HCT116 (cell line): ENCODE results near the gene BCO2. TPM values are rescaled to one million over a fixed set of nuclear protein-coding genes. Genes with fewer than 3 reads are reported as not detected.

Experiments
- ATAC-seq: fragments of 200-7000 bp; cut with Tn5 transposase; 2 replicates; pipeline ENCODE4 v1.9.1; 2020; ENCODE audit warnings: mild to moderate bottlenecking, moderate library complexity
- BruUV-seq: library from RNA; stranded (reverse); fragments of 400-500 nt; replicated peaks from 2 replicates; lab custom pipeline; 2021; lab: Mats Ljungman, UMichigan
- CTCF ChIA-PET: fragments of 300-600 bp; sonication (Branson Sonifier 250); formaldehyde crosslinking; loops from one replicate; lab custom pipeline; 2021; ENCODE audit warnings: antibody characterized with exemption; lab: Charles Lee
- POLR2A ChIA-PET: fragments of 300-600, 350-600 bp; sonication (Branson Sonifier 250); formaldehyde crosslinking; loops from one replicate; lab custom pipeline; 2021; ENCODE audit warnings: antibody characterized with exemption; lab: Charles Lee
- RAD21 ChIA-PET, 2 experiments: fragments of 300-600 bp; sonication (Branson Sonifier 250); formaldehyde crosslinking; loops; one replicate each; lab custom pipeline; 2023; ENCODE audit warnings: low total read pairs in 2 of 2; ENCODE audit not compliant: uncharacterized antibody in 2 of 2, unreplicated experiment in 2 of 2, low non-redundant PET in 1 of 2; lab: Charles Lee
- DNase-seq: peaks from one replicate; pipeline ENCODE4 v3.0.0-alpha.2; 2010; ENCODE audit warnings: low read depth, low spot score
- H2AFZ ChIP-seq: fragments of 200-600 bp; shearing (Covaris generic), sonication (generic); 2 replicates; pipeline ENCODE4 v1.6.1; 2017; ENCODE audit warnings: low read depth, mixed run types, mixed read lengths, antibody characterized with exemption, low read length; ENCODE audit not compliant: poor library complexity, severe bottlenecking
- H3K27ac ChIP-seq: 2 replicates; pipeline ENCODE4 v1.5.1; 2012; ENCODE audit warnings: low read depth, low read length
- H3K27me3 ChIP-seq: fragments of 200-600 bp; sonication (generic); 2 replicates; pipeline ENCODE4 v1.6.1; 2016; ENCODE audit warnings: mixed run types, low read length, mixed read lengths; ENCODE audit not compliant: insufficient read depth
- H3K36me3 ChIP-seq, 2 experiments: fragments of 200-500 bp in 1 of 2; fragments of 200-600 bp in 1 of 2; sonication (Bioruptor generic) in 1 of 2; sonication (generic) in 1 of 2; 2 replicates each; pipeline versions ENCODE4 v1.5.1 to v1.6.1; 2014 to 2016; ENCODE audit warnings: low read length in 2 of 2, inconsistent platforms in 1 of 2, mixed read lengths in 1 of 2, mixed run types in 1 of 2; ENCODE audit not compliant: insufficient read depth in 2 of 2, control insufficient read depth in 1 of 2
- H3K4me1 ChIP-seq, 2 experiments: fragments of 200-600 bp in 1 of 2; sonication (generic) in 1 of 2; 2 replicates each; pipeline versions ENCODE4 v1.5.1 to v1.6.1; 2012 to 2017; ENCODE audit warnings: low read length in 2 of 2, inconsistent platforms in 1 of 2, mild to moderate bottlenecking in 1 of 2, mixed read lengths in 1 of 2, mixed run types in 1 of 2, moderate library complexity in 1 of 2; ENCODE audit not compliant: insufficient read depth in 2 of 2, control insufficient read depth in 1 of 2
- H3K4me2 ChIP-seq: fragments of 200-600 bp; sonication (generic); 2 replicates; pipeline ENCODE4 v1.6.1; 2017; ENCODE audit warnings: mixed run types, low read length, mixed read lengths
- H3K4me3 ChIP-seq, 2 experiments: fragments of 200-600 bp in 1 of 2; sonication (generic) in 1 of 2; replicated peaks in 1 of 2; 2 replicates each; pipeline ENCODE4 v1.5.1; 2011 to 2016; ENCODE audit warnings: low read length in 2 of 2, control low read depth in 1 of 2, low read depth in 1 of 2, mild to moderate bottlenecking in 1 of 2, mixed read lengths in 1 of 2, mixed run types in 1 of 2
- H3K79me2 ChIP-seq: fragments of 200-600 bp; sonication (generic); 2 replicates; pipeline ENCODE4 v1.6.1; 2017; ENCODE audit warnings: mild to moderate bottlenecking, mixed run types, low read length, moderate library complexity, mixed read lengths; ENCODE audit not compliant: insufficient read depth
- H3K9ac ChIP-seq: fragments of 200-600 bp; sonication (generic); 2 replicates; pipeline ENCODE4 v1.6.1; 2016; ENCODE audit warnings: low read length, mixed read lengths
- H3K9me2 ChIP-seq: fragments of 200-600 bp; sonication (generic), shearing (Covaris generic); 2 replicates; pipeline ENCODE4 v1.6.1; 2017; ENCODE audit warnings: mixed run types, mild to moderate bottlenecking, moderate library complexity; ENCODE audit not compliant: insufficient read depth
- H3K9me3 ChIP-seq, 2 experiments: fragments of 200-500 bp in 1 of 2; fragments of 200-600 bp in 1 of 2; sonication (Bioruptor generic) in 1 of 2; sonication (generic) in 1 of 2; 2 replicates each; pipeline ENCODE4 v1.6.1; 2014 to 2017; ENCODE audit warnings: low read length in 2 of 2, mixed read lengths in 2 of 2, inconsistent platforms in 1 of 2, low read depth in 1 of 2, mild to moderate bottlenecking in 1 of 2, mixed run types in 1 of 2, moderate library complexity in 1 of 2; ENCODE audit not compliant: control insufficient read depth in 1 of 2, insufficient read depth in 1 of 2
- H4K20me1 ChIP-seq: fragments of 200-600 bp; sonication (generic), shearing (Covaris generic); 2 replicates; pipeline ENCODE4 v1.6.1; 2017; ENCODE audit warnings: mixed run types, mild to moderate bottlenecking, moderate library complexity; ENCODE audit not compliant: insufficient read depth
- CBX3 ChIP-seq: IDR thresholded peaks from 2 replicates; pipeline ENCODE4 v1.6.1; 2012; ENCODE audit warnings: low read depth
- EGR1 ChIP-seq: IDR thresholded peaks from 2 replicates; pipeline ENCODE4 v1.6.1; 2012; ENCODE audit warnings: low read depth
- ELF1 ChIP-seq: IDR thresholded peaks from 2 replicates; pipeline ENCODE4 v1.6.1; 2012; ENCODE audit warnings: low read depth, borderline replicate concordance
- EZH2 ChIP-seq: fragments of 200-600 bp; sonication (generic); IDR thresholded peaks from 2 replicates; pipeline ENCODE4 v1.6.1; 2017; ENCODE audit warnings: antibody characterized with exemption, mixed run types
- JUND ChIP-seq: IDR thresholded peaks from 2 replicates; pipeline ENCODE4 v1.6.1; 2012
- MAX ChIP-seq: IDR thresholded peaks from 2 replicates; pipeline ENCODE4 v1.6.1; 2012
- RAD21 ChIP-seq: IDR thresholded peaks from 2 replicates; pipeline ENCODE4 v1.6.1; 2012; ENCODE audit warnings: low read depth, mild to moderate bottlenecking
- REST ChIP-seq: IDR thresholded peaks from 2 replicates; pipeline ENCODE4 v1.6.1; 2012; ENCODE audit warnings: low read depth
- SIN3A ChIP-seq: IDR thresholded peaks from 2 replicates; pipeline ENCODE4 v1.6.1; 2012; ENCODE audit warnings: low read depth
- SP1 ChIP-seq: IDR thresholded peaks from 2 replicates; pipeline ENCODE4 v1.6.1; 2012; ENCODE audit warnings: low read depth
- TCF7L2 ChIP-seq: IDR thresholded peaks from 2 replicates; pipeline ENCODE4 v1.7.0; 2011; ENCODE audit warnings: borderline replicate concordance, inconsistent platforms; ENCODE audit not compliant: insufficient read depth, insufficient read length; ENCODE audit errors: extremely low read depth
- ZBTB33 ChIP-seq: IDR thresholded peaks from 2 replicates; pipeline ENCODE4 v1.6.1; 2011; ENCODE audit warnings: mild to moderate bottlenecking, low read length, moderate library complexity; ENCODE audit not compliant: insufficient replicate concordance; ENCODE audit errors: extremely low read depth
- ZFX ChIP-seq: fragments of 450-650 bp; IDR thresholded peaks from 2 replicates; pipeline ENCODE4 v1.6.1; 2017
- ZNF274 ChIP-seq: fragments of 200-500 bp; sonication (Bioruptor generic); IDR thresholded peaks from 2 replicates; pipeline ENCODE4 v1.6.1; 2014; ENCODE audit warnings: mild to moderate bottlenecking, low read depth, low read length, inconsistent platforms
- intact Hi-C: fragments of 100-400 bp; cut with micrococcal nuclease; formaldehyde crosslinking; loops from 2 replicates; pipeline ENCODE4 v1.10.0; 2022
- total RNA-seq: library from RNA; stranded (reverse); gene quantifications from one replicate; pipeline ENCODE4 v1.2.1, GENCODE V29; 2021; ENCODE audit not compliant: unreplicated experiment

The BCO2 gene
- total RNA-seq, 1 experiment from 2014 or later: 4.0 TPM

GRCh38 chr11:112163875-112164685 is 11.2 kb upstream of the BCO2 start, which contains the start of gene IL18 (continued):
- peak; percentile 60; the same call in 1 of the 2 replicates for TF ChIP-seq ELF1
- TF ChIP-seq EGR1: no peak
- TF ChIP-seq REST: no peak
- TF ChIP-seq SP1: peak; percentile 51
- TF ChIP-seq RAD21: peak; percentile 1; the same call in 1 of the 2 replicates

GRCh38 chr11:112165049-112165448 is 10.3 kb upstream of the BCO2 start:
- BruUV-seq: no TSS peak
- no peak for ATAC-seq
- Histone ChIP-seq H3K27ac (no peak overlapping the region), H2AFZ (no peak overlapping the region), H4K20me1 (no peaks in the 10 kb centered on the region), H3K9me2 (no peaks in the 10 kb centered on the region), H3K36me3 (peaks cover 0 to 5% of the 10 kb centered on the region in 2 experiments; a peak in 2 of 4 replicates), H3K79me2 (peaks cover 39% of the 10 kb centered on the region), H3K9ac (no peak overlapping the region), H3K9me3 (no peaks in the 10 kb centered on the region), H3K4me1 (peaks cover 14 to 55% of the 10 kb centered on the region in 2 experiments), H3K4me2 (no peak overlapping the region), H3K4me3 (no peak overlapping the region), H3K27me3 (no peaks in the 10 kb centered on the region)
- ChIA-PET RAD21 (no interaction called here), CTCF (interaction anchor here (1.0 to 3.1 kb wide), 2 partner anchors 10 to 52 kb away, joined by 4 to 11 read pairs; partner anchors contain the start of gene BCO2), POLR2A (interaction anchor here (1.0 to 2.4 kb wide), 2 partner anchors 8 kb away, joined by 4 to 13 read pairs; no protein-coding TSS in a partner anchor)
- no peak for DNase-seq
- intact Hi-C loops: no loop called here
- TF ChIP-seq SIN3A (no peak), ZFX (no peak), JUND (no peak), EZH2 (no peak), ZBTB33 (no peak), ZNF274 (no peak), MAX (no peak), CBX3 (no peak), REST (no peak), EGR1 (no peak), RAD21 (no peak), TCF7L2 (no peak)
